K562 treated with DMSO at 1 percent for 4 hours (cell line): ENCODE data around the gene ARL4A. TPM values are rescaled to one million over a fixed set of nuclear protein-coding genes. Genes with fewer than 3 reads are reported as not detected.

ENCODE experiments used
- total RNA-seq: library from RNA; unstranded; fragments of 300-600 nt; gene quantifications from 2 replicates; pipeline ENCODE4 v1.2.3, GENCODE V29; 2022; ENCODE audit not compliant: insufficient read depth

ARL4A gene
- total RNA-seq: 44.9 and 49.8 TPM in 2 replicates

GRCh38 chr7:12686891-12687717 lies at the start of gene ARL4A:
Gene ARL4A, plus strand, starts transcription at chr7:12687633. Its CDS starts 622 bp downstream, at chr7:12688255.

Other genes starting within 250 kb of the ARL4A start
- gene SCIN, start 116.9 kb upstream of the ARL4A start, total RNA-seq: 13.8 and 14.9 TPM in 2 replicates